Activated CD4-positive, alpha-beta T cell treated with anti-CD3 and anti-CD28 coated beads, Interleukin-10, Interleukin-2, amounts not matched to agents 100 ng/mL and 50 ng/mL, durations not matched to agents 16 hours and 8 hours (primary cell): ENCODE results near the gene CALCA.

Source experiments
- DNase-seq: peaks from one replicate; pipeline ENCODE4 v3.0.0-alpha.2; 2020

Gene CALCA

GRCh38 chr11:14942745-14943144 is 29.4 kb downstream of the CALCA start:
- no peak for DNase-seq

DNA sequence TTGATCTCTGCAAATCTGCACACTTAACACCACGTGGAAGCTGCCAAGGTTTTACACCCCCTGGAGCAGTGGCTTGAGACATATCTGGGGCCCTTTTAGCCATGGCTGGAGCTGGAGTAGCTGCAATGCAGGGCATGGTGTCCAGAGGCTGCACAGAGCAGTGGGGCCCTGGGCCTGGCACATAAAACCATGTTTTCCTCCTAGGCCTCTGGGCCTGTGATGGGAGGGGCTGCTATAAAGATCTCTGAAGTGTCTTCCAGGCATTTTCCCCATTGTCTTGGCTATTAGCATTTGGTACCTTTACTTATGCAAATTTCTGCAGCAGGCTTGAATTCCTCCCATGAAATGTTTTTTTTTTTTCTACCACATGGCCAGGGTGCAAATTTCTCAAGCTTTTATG is 33.2 kb downstream of the CALCA start:
- no peak for DNase-seq

- DNase-seq, result no peak
Measured at GRCh38 chr11:14934641-14935351, 37.4 kb downstream of the CALCA start.

- no peak for DNase-seq
Measured at GRCh38 chr11:14932447-14932846, 39.7 kb downstream of the CALCA start.

DNA sequence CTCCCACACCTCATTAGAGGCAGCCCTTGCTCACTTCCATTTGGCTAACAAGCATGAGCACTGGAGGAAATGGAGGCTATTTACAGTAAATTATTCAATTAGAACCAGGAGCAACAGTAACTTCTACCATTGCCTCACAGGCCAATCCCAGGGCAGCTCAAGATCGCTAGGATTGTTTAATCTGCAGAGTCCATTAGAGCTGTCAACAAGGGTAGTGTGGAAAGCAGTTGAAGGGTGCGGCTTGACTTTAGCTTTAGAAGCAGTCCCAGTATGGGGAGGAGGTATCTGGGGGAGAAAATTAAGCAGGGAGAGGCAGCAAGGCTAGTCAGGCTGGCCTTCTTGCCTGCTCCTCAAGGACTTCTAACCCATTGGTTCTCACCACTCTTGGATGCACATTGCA is 41.8 kb downstream of the CALCA start:
- DNase-seq, result no peak

DNA sequence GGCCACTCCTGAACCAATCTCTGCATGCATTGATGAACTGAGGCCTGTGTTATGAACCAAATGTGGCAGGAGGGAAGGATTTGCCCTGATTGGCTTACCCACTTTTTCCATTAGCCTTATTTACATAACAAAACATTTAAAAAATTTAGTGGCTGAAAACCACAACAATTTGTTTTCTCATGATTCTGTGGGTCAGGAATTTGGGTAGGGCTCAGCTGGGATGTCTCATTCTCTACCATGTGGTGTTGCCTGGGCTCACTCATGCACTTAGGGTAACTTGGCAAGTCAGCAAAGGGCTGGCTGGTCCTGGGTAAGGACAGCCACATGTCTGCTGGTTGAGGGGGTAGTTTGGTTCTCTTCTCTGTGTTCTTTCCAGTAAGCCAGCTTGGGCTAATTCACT is 45.0 kb downstream of the CALCA start:
- no peak for DNase-seq

GRCh38 chr11:14924318-14924717 is 47.8 kb downstream of the CALCA start:
- DNase-seq, result no peak
